WTC11 (cell line): ENCODE results near the gene TCF12. TPM values are rescaled to one million over a fixed set of nuclear protein-coding genes. Genes with fewer than 3 reads are reported as not detected.
A peak's percentile ranks its signal among the peaks of the same experiment; 100 is the strongest.

Experiments used
- ATAC-seq: fragments of 200-7000 bp; cut with Tn5 transposase; 2 replicates; pipeline ENCODE4 v1.10.0; 2021; ENCODE audit warnings: mild to moderate bottlenecking, moderate library complexity
- CTCF ChIA-PET: fragments of 300-600 bp; sonication (Branson Sonifier 250); formaldehyde crosslinking; loops from one replicate; lab custom pipeline; 2021; ENCODE audit warnings: antibody characterized with exemption; lab: Charles Lee
- POLR2A ChIA-PET: fragments of 350-600 bp; sonication (Branson Sonifier 250); formaldehyde crosslinking; loops from one replicate; lab custom pipeline; 2021; ENCODE audit warnings: antibody characterized with exemption; lab: Charles Lee
- DNase-seq: peaks from one replicate; pipeline ENCODE4 v3.0.0; 2021; ENCODE audit warnings: low spot score
- H3K27ac Mint-ChIP-seq: 2 replicates; pipeline ENCODE4 v1.8.0; 2021; ENCODE audit warnings: mixed read lengths
- H3K27me3 Mint-ChIP-seq: 2 replicates; pipeline ENCODE4 v1.8.0; 2021; ENCODE audit warnings: low read depth, mild to moderate bottlenecking, moderate library complexity, mixed read lengths
- H3K36me3 Mint-ChIP-seq: 2 replicates; pipeline ENCODE4 v1.8.0; 2021; ENCODE audit warnings: mixed read lengths
- H3K4me1 Mint-ChIP-seq: 2 replicates; pipeline ENCODE4 v1.8.0; 2022; ENCODE audit warnings: mixed read lengths
- H3K4me3 Mint-ChIP-seq: 2 replicates; pipeline ENCODE4 v1.8.0; 2021; ENCODE audit warnings: mild to moderate bottlenecking, moderate library complexity, mixed read lengths
- H3K9me3 Mint-ChIP-seq: 2 replicates; pipeline ENCODE4 v1.8.0; 2021; ENCODE audit warnings: mixed read lengths
- CREB1 ChIP-seq: sonication (generic); formaldehyde crosslinking; IDR thresholded peaks from 2 replicates; pipeline ENCODE4 v1.8.0; 2023; ENCODE audit warnings: mild to moderate bottlenecking, missing genetic modification reagents
- FOXP1 ChIP-seq: sonication (generic); formaldehyde crosslinking; IDR thresholded peaks from 2 replicates; pipeline ENCODE4 v1.8.0; 2022; ENCODE audit warnings: missing genetic modification reagents, mild to moderate bottlenecking, moderate library complexity, borderline replicate concordance
- GABPB1 ChIP-seq: sonication (generic); formaldehyde crosslinking; IDR thresholded peaks from 2 replicates; pipeline ENCODE4 v1.8.1; 2023; ENCODE audit warnings: mild to moderate bottlenecking, missing genetic modification reagents
- JAZF1 ChIP-seq: fragments of 250-450 bp; sonication (Bioruptor Pico); IDR thresholded peaks from 2 replicates; pipeline ENCODE4 v1.9.0; 2021; ENCODE audit warnings: moderate library complexity, mild to moderate bottlenecking, inconsistent platforms
- MYBL2 ChIP-seq: sonication (generic); formaldehyde crosslinking; IDR thresholded peaks from 2 replicates; pipeline ENCODE4 v1.8.1; 2023; ENCODE audit warnings: mild to moderate bottlenecking, moderate library complexity, missing genetic modification reagents
- NFE2L1 ChIP-seq: sonication (generic); formaldehyde crosslinking; IDR thresholded peaks from 2 replicates; pipeline ENCODE4 v1.8.1; 2023; ENCODE audit warnings: missing genetic modification reagents
- SMAD4 ChIP-seq: sonication (generic); formaldehyde crosslinking; IDR thresholded peaks from 2 replicates; pipeline ENCODE4 v1.8.0; 2022; ENCODE audit warnings: mild to moderate bottlenecking, missing genetic modification reagents
- SP1 ChIP-seq: sonication (generic); formaldehyde crosslinking; conservative IDR thresholded peaks from 2 replicates; pipeline ENCODE4 v1.8.1; 2022; ENCODE audit warnings: missing genetic modification reagents
- ZNF317 ChIP-seq: sonication (generic); formaldehyde crosslinking; IDR thresholded peaks from 2 replicates; pipeline ENCODE4 v1.8.1; 2023; ENCODE audit warnings: low read depth, mild to moderate bottlenecking, moderate library complexity, missing genetic modification reagents, borderline replicate concordance
- total RNA-seq: library from RNA; stranded (reverse); gene quantifications from 3 replicates; pipeline ENCODE4 v1.2.3, GENCODE V29; 2021
- TF ChIP-seq, protein P1 (sequence below): fragments of 250-450 bp; sonication (Bioruptor Pico); IDR thresholded peaks from 2 replicates; pipeline ENCODE4 v2.1.2; 2022; ENCODE audit warnings: mild to moderate bottlenecking, moderate library complexity
- TF ChIP-seq, protein P2 (sequence below): fragments of 250-450 bp; sonication (Bioruptor Pico); IDR thresholded peaks from 2 replicates; pipeline ENCODE4 v1.9.0; 2021; ENCODE audit warnings: moderate library complexity, mild to moderate bottlenecking, inconsistent platforms, borderline replicate concordance
- TF ChIP-seq, protein P3 (sequence below): fragments of 250-450 bp; sonication (Bioruptor Pico); conservative IDR thresholded peaks from 2 replicates; pipeline ENCODE4 v1.9.0; 2021; ENCODE audit warnings: mild to moderate bottlenecking
- TF ChIP-seq, protein P4 (sequence below): sonication (generic); formaldehyde crosslinking; IDR thresholded peaks from 2 replicates; pipeline ENCODE4 v1.8.1; 2022; ENCODE audit warnings: low read depth, mild to moderate bottlenecking, moderate library complexity, missing genetic modification reagents, borderline replicate concordance
- TF ChIP-seq, protein P5 (sequence below): fragments of 200-600 bp; IDR thresholded peaks from 2 replicates; pipeline ENCODE4 v1.8.0; 2022; ENCODE audit warnings: antibody characterized with exemption
- TF ChIP-seq, protein P6 (sequence below): sonication (generic); formaldehyde crosslinking; IDR thresholded peaks from 2 replicates; pipeline ENCODE4 v1.8.1; 2023; ENCODE audit warnings: mild to moderate bottlenecking, missing genetic modification reagents

The TCF12 gene
- total RNA-seq, 1 experiment from 2014 or later = 73.2 TPM

DNA sequence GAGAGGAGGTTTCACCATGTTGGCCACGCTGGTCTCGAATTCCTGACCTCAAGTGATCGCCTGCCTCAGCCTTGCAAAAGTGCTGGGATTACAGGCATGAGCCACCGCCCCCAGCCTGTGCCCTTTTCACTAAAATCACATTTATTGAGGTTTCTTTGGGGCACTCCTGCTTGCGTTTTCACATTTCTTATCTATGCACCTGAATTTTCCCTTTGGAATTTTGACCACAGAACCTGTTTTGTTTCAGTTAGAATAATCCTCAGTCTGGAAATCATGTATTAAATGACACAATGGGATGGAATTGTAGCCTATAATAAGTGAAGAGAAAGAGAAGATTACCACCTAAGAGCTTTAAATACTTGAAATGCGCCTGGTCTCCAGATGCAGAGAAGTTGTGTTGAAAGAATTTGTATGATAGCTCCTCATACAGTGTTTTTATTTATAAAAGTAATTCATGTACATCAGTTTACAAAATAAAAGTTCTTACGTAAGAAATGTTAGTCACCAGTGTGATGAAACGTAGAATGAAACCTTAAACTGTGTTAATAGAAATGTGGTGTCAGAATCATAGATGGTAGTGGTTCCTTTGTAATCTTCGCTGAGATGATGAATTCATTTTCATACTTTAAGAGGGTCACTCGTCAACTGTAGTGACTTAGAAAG is 107.0 kb downstream of the TCF12 start:
- ChIA-PET CTCF (interaction anchor here (1.0 kb wide), 1 partner anchor 10 kb away, joined by 4 read pairs; no protein-coding TSS in a partner anchor), POLR2A (no interaction called here)
- DNase-seq (no peak), ATAC-seq (no peak)
- H3K36me3 Mint-ChIP-seq = peaks cover 28% of the 10 kb centered on the region
- H3K4me3 Mint-ChIP-seq = no peak overlapping the region
- no peaks in the 10 kb centered on the region for H3K27me3 Mint-ChIP-seq
- H3K4me1 Mint-ChIP-seq = peaks cover 15% of the 10 kb centered on the region
- peaks cover 29% of the 10 kb centered on the region for H3K9me3 Mint-ChIP-seq
- H3K27ac Mint-ChIP-seq = peak overlapping the region; percentile 69; the same call in 1 of the 2 replicates
- TF ChIP-seq CREB1 = no peak
- TF ChIP-seq, protein P1, sequence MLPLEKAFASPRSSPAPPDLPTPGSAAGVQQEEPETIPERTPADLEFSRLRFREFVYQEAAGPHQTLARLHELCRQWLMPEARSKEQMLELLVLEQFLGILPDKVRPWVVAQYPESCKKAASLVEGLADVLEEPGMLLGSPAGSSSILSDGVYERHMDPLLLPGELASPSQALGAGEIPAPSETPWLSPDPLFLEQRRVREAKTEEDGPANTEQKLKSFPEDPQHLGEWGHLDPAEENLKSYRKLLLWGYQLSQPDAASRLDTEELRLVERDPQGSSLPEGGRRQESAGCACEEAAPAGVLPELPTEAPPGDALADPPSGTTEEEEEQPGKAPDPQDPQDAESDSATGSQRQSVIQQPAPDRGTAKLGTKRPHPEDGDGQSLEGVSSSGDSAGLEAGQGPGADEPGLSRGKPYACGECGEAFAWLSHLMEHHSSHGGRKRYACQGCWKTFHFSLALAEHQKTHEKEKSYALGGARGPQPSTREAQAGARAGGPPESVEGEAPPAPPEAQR (CRISPR knock-in tag) = no peak
- TF ChIP-seq NFE2L1 (CRISPR knock-in tag) = no peak
- TF ChIP-seq SMAD4 (CRISPR knock-in tag) = no peak
- no peak for TF ChIP-seq JAZF1
- no peak for TF ChIP-seq ZNF317 (CRISPR knock-in tag)
- TF ChIP-seq, protein P2, sequence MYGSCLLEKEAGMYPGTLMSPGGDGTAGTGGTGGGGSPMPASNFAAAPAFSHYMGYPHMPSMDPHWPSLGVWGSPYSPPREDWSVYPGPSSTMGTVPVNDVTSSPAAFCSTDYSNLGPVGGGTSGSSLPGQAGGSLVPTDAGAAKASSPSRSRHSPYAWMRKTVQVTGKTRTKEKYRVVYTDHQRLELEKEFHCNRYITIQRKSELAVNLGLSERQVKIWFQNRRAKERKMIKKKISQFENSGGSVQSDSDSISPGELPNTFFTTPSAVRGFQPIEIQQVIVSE (CRISPR knock-in tag) = no peak
- no peak for TF ChIP-seq GABPB1 (CRISPR knock-in tag)
- TF ChIP-seq, protein P3, sequence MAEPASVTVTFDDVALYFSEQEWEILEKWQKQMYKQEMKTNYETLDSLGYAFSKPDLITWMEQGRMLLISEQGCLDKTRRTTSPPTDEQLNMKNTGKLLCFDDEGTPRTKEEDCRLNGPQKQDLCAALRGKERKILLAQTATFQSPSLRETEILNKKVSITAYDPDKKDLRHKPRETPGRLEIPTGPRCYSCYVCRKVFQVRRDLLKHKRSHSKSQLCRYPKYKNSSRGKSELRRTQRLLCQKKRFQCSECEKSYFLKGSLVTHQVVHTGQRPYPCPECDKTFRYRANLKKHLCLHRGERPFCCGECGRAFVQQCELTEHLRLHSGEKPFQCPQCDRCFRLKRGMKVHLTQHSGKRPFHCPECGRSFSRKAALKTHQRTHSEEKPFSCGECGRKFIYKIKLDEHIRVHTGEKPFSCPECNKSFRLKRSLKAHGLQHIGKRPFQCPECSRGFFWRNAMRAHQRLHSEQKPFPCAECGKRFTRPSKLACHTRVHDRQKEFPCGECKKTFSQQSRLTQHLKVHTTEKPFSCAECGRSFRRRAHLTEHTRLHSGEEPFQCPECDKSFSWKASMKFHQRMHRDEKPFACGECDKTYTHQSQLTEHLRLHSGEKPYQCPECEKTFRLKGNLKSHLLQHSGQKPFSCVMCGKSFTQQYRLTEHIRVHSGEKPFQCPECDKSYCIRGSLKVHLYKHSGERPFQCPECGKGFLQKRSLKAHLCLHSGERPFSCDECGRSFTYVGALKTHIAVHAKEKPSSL = no peak
- TF ChIP-seq MYBL2 (CRISPR knock-in tag) = no peak
- TF ChIP-seq, protein P4, sequence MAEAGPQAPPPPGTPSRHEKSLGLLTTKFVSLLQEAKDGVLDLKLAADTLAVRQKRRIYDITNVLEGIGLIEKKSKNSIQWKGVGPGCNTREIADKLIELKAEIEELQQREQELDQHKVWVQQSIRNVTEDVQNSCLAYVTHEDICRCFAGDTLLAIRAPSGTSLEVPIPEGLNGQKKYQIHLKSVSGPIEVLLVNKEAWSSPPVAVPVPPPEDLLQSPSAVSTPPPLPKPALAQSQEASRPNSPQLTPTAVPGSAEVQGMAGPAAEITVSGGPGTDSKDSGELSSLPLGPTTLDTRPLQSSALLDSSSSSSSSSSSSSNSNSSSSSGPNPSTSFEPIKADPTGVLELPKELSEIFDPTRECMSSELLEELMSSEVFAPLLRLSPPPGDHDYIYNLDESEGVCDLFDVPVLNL (CRISPR knock-in tag) = no peak
- TF ChIP-seq, all 79 proteins: peak for 0

DNA sequence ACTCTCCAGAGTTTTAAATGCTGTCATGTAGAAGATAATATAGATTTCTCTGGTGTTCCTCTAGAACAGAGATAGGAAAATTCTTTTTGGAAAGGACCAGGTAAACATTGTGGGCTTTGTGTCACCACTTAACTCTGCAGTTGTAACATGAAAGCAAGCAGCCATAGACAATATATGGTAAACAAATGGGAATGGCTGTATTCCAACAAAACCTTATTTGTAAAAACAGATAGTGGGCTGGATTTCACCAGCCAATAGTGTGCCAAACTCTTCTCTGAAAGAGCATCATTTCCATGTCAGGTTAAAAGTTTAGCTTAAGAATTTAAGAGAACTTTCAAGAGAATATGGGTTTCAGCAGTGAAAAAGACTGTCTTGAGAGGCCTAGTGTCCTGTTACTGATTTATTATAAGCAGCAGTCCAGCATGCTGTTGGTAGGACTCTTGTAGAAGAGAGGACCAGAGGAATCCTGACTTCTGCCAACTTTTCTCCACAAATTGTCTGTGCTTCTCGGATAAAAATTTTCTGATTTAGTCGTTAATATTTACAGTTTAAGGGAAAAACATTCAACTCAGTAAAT is 107.7 kb downstream of the TCF12 start:
- ATAC-seq (no peak), DNase-seq (no peak)
- Mint-ChIP-seq H3K9me3 (peaks cover 25% of the 10 kb centered on the region), H3K4me1 (peaks cover 20% of the 10 kb centered on the region), H3K4me3 (no peak overlapping the region), H3K27me3 (no peaks in the 10 kb centered on the region), H3K36me3 (peaks cover 25% of the 10 kb centered on the region), H3K27ac (peak overlapping the region; percentile 61; the same call in 1 of the 2 replicates)
- POLR2A ChIA-PET = no interaction called here
- TF ChIP-seq, protein P5, sequence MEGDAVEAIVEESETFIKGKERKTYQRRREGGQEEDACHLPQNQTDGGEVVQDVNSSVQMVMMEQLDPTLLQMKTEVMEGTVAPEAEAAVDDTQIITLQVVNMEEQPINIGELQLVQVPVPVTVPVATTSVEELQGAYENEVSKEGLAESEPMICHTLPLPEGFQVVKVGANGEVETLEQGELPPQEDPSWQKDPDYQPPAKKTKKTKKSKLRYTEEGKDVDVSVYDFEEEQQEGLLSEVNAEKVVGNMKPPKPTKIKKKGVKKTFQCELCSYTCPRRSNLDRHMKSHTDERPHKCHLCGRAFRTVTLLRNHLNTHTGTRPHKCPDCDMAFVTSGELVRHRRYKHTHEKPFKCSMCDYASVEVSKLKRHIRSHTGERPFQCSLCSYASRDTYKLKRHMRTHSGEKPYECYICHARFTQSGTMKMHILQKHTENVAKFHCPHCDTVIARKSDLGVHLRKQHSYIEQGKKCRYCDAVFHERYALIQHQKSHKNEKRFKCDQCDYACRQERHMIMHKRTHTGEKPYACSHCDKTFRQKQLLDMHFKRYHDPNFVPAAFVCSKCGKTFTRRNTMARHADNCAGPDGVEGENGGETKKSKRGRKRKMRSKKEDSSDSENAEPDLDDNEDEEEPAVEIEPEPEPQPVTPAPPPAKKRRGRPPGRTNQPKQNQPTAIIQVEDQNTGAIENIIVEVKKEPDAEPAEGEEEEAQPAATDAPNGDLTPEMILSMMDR = no peak
- TF ChIP-seq FOXP1 = no peak
- CTCF ChIA-PET = no interaction called here

DNA sequence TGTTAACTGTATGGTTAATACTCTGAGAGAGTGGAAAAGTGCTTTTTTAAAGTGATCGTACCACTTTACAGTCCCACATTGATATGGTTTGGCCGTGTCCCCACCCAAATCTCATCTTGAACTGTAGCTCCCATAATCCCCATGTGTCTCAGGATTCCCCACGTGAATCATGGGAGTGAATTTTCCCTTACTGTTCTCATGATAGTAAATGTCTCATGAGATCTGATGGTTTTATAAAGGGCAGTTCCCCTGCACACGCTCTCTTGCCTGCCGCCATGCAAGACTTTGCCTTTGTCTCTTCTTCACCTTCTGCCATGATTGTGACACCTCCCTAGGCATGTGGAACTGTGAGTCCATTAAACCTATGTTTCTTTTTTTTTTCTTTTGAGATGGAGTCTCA is 109.2 kb downstream of the TCF12 start:
- Mint-ChIP-seq H3K4me1 (peaks cover 31% of the 10 kb centered on the region), H3K27me3 (no peaks in the 10 kb centered on the region), H3K27ac (peak overlapping the region; percentile 51), H3K4me3 (no peak overlapping the region), H3K36me3 (peaks cover 12% of the 10 kb centered on the region), H3K9me3 (peaks cover 10% of the 10 kb centered on the region)
- ChIA-PET CTCF (no interaction called here), POLR2A (no interaction called here)
- DNase-seq (no peak), ATAC-seq (no peak)
- TF ChIP-seq, protein P4 (CRISPR knock-in tag) = no peak
- TF ChIP-seq MYBL2 (CRISPR knock-in tag) (no peak), SP1 (CRISPR knock-in tag) (no peak)
- TF ChIP-seq, protein P6, sequence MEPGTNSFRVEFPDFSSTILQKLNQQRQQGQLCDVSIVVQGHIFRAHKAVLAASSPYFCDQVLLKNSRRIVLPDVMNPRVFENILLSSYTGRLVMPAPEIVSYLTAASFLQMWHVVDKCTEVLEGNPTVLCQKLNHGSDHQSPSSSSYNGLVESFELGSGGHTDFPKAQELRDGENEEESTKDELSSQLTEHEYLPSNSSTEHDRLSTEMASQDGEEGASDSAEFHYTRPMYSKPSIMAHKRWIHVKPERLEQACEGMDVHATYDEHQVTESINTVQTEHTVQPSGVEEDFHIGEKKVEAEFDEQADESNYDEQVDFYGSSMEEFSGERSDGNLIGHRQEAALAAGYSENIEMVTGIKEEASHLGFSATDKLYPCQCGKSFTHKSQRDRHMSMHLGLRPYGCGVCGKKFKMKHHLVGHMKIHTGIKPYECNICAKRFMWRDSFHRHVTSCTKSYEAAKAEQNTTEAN (CRISPR knock-in tag) = no peak
